Testis (tissue), 2 donors: ENCODE data around the gene TAAR2.

Experiments used
- CTCF ChIP-seq, 3 experiments: fragments of 450-650 bp in 2 of 3; fragments of 200-600 bp in 1 of 3; sonication (generic) in 1 of 3; IDR thresholded peaks; one replicate each; pipeline ENCODE4 v1.5.1; 2016 to 2019; ENCODE audit warnings: antibody characterized with exemption in 3 of 3, mild to moderate bottlenecking in 2 of 3, moderate library complexity in 1 of 3
- POLR2A ChIP-seq: fragments of 450-650 bp; IDR thresholded peaks from one replicate; pipeline ENCODE4 v1.6.1; 2017; ENCODE audit warnings: antibody characterized with exemption, mild to moderate bottlenecking, moderate library complexity

- TF ChIP-seq CTCF (IDR thresholded peaks at IDR 0.05) (no peak), POLR2A (no peak)
These were observed 27.0 kb upstream of the TAAR2 start for GRCh38 chr6:132651062-132651461.
